ENCODE measurements around the gene PLEKHO2.

PLEKHO2 gene

GRCh38 chr15:64828985-64829384 lies 12.7 kb upstream of the PLEKHO2 start:
- no peak for DNase-seq (ENCODE audit: low spot score)

- no peak for DNase-seq (ENCODE audit: low spot score)
Observed at GRCh38 chr15:64833690-64834089, 8.0 kb upstream of the PLEKHO2 start.

GRCh38 chr15:64836023-64836536 lies 5.6 kb upstream of the PLEKHO2 start:
- no peak for DNase-seq (ENCODE audit: low spot score)

GRCh38 chr15:64837502-64837901 lies 4.2 kb upstream of the PLEKHO2 start:
- no peak for DNase-seq (ENCODE audit: low spot score)

- no peak for DNase-seq (ENCODE audit: low spot score)
Observed at GRCh38 chr15:64841060-64841343, 713 bp upstream of the PLEKHO2 start.

GRCh38 chr15:64842096-64842939 lies 603 bp downstream of the PLEKHO2 start:
- no peak for DNase-seq (ENCODE audit: low spot score)

- DNase-seq (ENCODE audit: low spot score) = no peak
Observed at GRCh38 chr15:64842986-64843561, 1.4 kb downstream of the PLEKHO2 start.

- DNase-seq (ENCODE audit: low spot score) = no peak
Observed at GRCh38 chr15:64843991-64844390, 2.3 kb downstream of the PLEKHO2 start.

- DNase-seq (ENCODE audit: low spot score) = no peak
Observed at GRCh38 chr15:64844576-64845145, 2.9 kb downstream of the PLEKHO2 start.

GRCh38 chr15:64845183-64845611 lies 3.5 kb downstream of the PLEKHO2 start:
- DNase-seq (ENCODE audit: low spot score) = peak; percentile 66

GRCh38 chr15:64845831-64846595 lies 4.3 kb downstream of the PLEKHO2 start:
- DNase-seq (ENCODE audit: low spot score) = no peak

GRCh38 chr15:64847016-64847415 lies 5.3 kb downstream of the PLEKHO2 start:
- no peak for DNase-seq (ENCODE audit: low spot score)

GRCh38 chr15:64847448-64847847 lies 5.7 kb downstream of the PLEKHO2 start:
- no peak for DNase-seq (ENCODE audit: low spot score)

GRCh38 chr15:64847876-64848716 lies 6.4 kb downstream of the PLEKHO2 start:
- DNase-seq (ENCODE audit: low spot score) = no peak

GRCh38 chr15:64850778-64851502 lies 9.2 kb downstream of the PLEKHO2 start:
- no peak for DNase-seq (ENCODE audit: low spot score)

- DNase-seq (ENCODE audit: low spot score) = no peak
Observed at GRCh38 chr15:64851503-64851840, 9.8 kb downstream of the PLEKHO2 start.

- DNase-seq (ENCODE audit: low spot score) = no peak
Observed at GRCh38 chr15:64854041-64854440, 12.3 kb downstream of the PLEKHO2 start.

GRCh38 chr15:64854526-64854925 lies 12.8 kb downstream of the PLEKHO2 start:
- no peak for DNase-seq (ENCODE audit: low spot score)

GRCh38 chr15:64855205-64855975 lies 13.7 kb downstream of the PLEKHO2 start:
- no peak for DNase-seq (ENCODE audit: low spot score)
